KOPT-K1 (cell line): Measurements from ENCODE around the gene ETNK2.

Source experiments
- H3K27ac ChIP-seq: fragments of 200-600 bp; sonication (generic); 2 replicates; pipeline ENCODE4 v1.5.1; 2016; ENCODE audit warnings: antibody characterized with exemption, mild to moderate bottlenecking, low read depth, low read length; ENCODE audit not compliant: poor library complexity, severe bottlenecking
- H3K36me3 ChIP-seq: fragments of 200-600 bp; sonication (generic); 2 replicates; pipeline ENCODE4 v1.5.1; 2017; ENCODE audit warnings: antibody characterized with exemption, mild to moderate bottlenecking, low read length, moderate library complexity; ENCODE audit not compliant: insufficient read depth
- H3K9me3 ChIP-seq: fragments of 200-600 bp; sonication (generic); 2 replicates; pipeline ENCODE4 v1.5.1; 2017; ENCODE audit warnings: antibody characterized with exemption, low read length, mild to moderate bottlenecking; ENCODE audit not compliant: insufficient read depth, poor library complexity, severe bottlenecking

ETNK2 gene

GRCh38 chr1:204128464-204128963, 23.3 kb downstream of the ETNK2 start:
- Histone ChIP-seq H3K9me3 (no peaks in the 10 kb centered on the region), H3K27ac (no peak overlapping the region), H3K36me3 (no peaks in the 10 kb centered on the region)

- H3K27ac ChIP-seq = no peak overlapping the region
- H3K36me3 ChIP-seq = no peaks in the 10 kb centered on the region
- no peaks in the 10 kb centered on the region for H3K9me3 ChIP-seq
Observed at GRCh38 chr1:204127597-204128242, 24.1 kb downstream of the ETNK2 start.

GRCh38 chr1:204126956-204127355, 24.9 kb downstream of the ETNK2 start:
- H3K27ac ChIP-seq = no peak overlapping the region
- no peaks in the 10 kb centered on the region for H3K9me3 ChIP-seq
- H3K36me3 ChIP-seq = no peaks in the 10 kb centered on the region

- H3K27ac ChIP-seq = no peak overlapping the region
- no peaks in the 10 kb centered on the region for H3K36me3 ChIP-seq
- no peaks in the 10 kb centered on the region for H3K9me3 ChIP-seq
Observed at GRCh38 chr1:204126386-204126785, 25.5 kb downstream of the ETNK2 start.

- Histone ChIP-seq H3K36me3 (no peaks in the 10 kb centered on the region), H3K27ac (no peak overlapping the region), H3K9me3 (no peaks in the 10 kb centered on the region)
Observed at GRCh38 chr1:204125759-204126351, 26.0 kb downstream of the ETNK2 start.

- no peaks in the 10 kb centered on the region for H3K36me3 ChIP-seq
- no peaks in the 10 kb centered on the region for H3K9me3 ChIP-seq
- H3K27ac ChIP-seq = no peak overlapping the region
Observed at GRCh38 chr1:204124639-204125038, 27.2 kb downstream of the ETNK2 start.

GRCh38 chr1:204123376-204123775, 28.5 kb downstream of the ETNK2 start:
- H3K36me3 ChIP-seq = no peaks in the 10 kb centered on the region
- H3K27ac ChIP-seq = no peak overlapping the region
- H3K9me3 ChIP-seq = no peaks in the 10 kb centered on the region

- H3K36me3 ChIP-seq = no peaks in the 10 kb centered on the region
- H3K27ac ChIP-seq = no peak overlapping the region
- H3K9me3 ChIP-seq = no peaks in the 10 kb centered on the region
Observed at GRCh38 chr1:204121840-204122555, 29.8 kb downstream of the ETNK2 start.

GRCh38 chr1:204116539-204116938, 35.3 kb downstream of the ETNK2 start:
- Histone ChIP-seq H3K27ac (no peak overlapping the region), H3K9me3 (no peaks in the 10 kb centered on the region), H3K36me3 (no peaks in the 10 kb centered on the region)

- H3K27ac ChIP-seq = no peak overlapping the region
- no peaks in the 10 kb centered on the region for H3K9me3 ChIP-seq
- H3K36me3 ChIP-seq = no peaks in the 10 kb centered on the region
Observed at GRCh38 chr1:204115116-204115515, 36.7 kb downstream of the ETNK2 start.

- Histone ChIP-seq H3K27ac (no peak overlapping the region), H3K36me3 (no peaks in the 10 kb centered on the region)
Observed at GRCh38 chr1:204114606-204115005, 37.2 kb downstream of the ETNK2 start.

GRCh38 chr1:204113896-204114295, 37.9 kb downstream of the ETNK2 start:
- Histone ChIP-seq H3K27ac (no peak overlapping the region), H3K36me3 (no peaks in the 10 kb centered on the region), H3K9me3 (no peaks in the 10 kb centered on the region)

More at GRCh38 chr1:204114606-204115005, 37.2 kb downstream of the ETNK2 start:
- no peaks in the 10 kb centered on the region for H3K9me3 ChIP-seq

- no peak overlapping the region for H3K27ac ChIP-seq
- no peaks in the 10 kb centered on the region for H3K9me3 ChIP-seq
- H3K36me3 ChIP-seq = no peaks in the 10 kb centered on the region
Observed at GRCh38 chr1:204112876-204113730, 38.7 kb downstream of the ETNK2 start.

- H3K9me3 ChIP-seq = no peaks in the 10 kb centered on the region
- no peak overlapping the region for H3K27ac ChIP-seq
- H3K36me3 ChIP-seq = no peaks in the 10 kb centered on the region
Observed at GRCh38 chr1:204110894-204111633, 40.8 kb downstream of the ETNK2 start.
